GM18507 (cell line): ENCODE results near the gene ARL15.
"Not testable (repeated sequence)": the region's sequence is repeated elsewhere in the genome, so short reads cannot be mapped to it uniquely, and the experiment has no call there.

Experiments used
- DNase-seq: peaks from one replicate; pipeline ENCODE4 v3.0.0; 2011; ENCODE audit warnings: low read depth; ENCODE audit not compliant: insufficient read length; ENCODE audit errors: extremely low spot score
- FAIRE-seq: peaks from 2 replicates; lab custom pipeline; 2011; peaks lifted over from hg19 to GRCh38; lab: Jason Lieb, UNC

ARL15 gene

GRCh38 chr5:54013556-54014194 is 296.7 kb downstream of the ARL15 start:
- no peak for DNase-seq
- no peak for FAIRE-seq

- DNase-seq (no peak), FAIRE-seq (no peak)
Observed at GRCh38 chr5:54009828-54010227, 300.5 kb downstream of the ARL15 start.

- FAIRE-seq (no peak), DNase-seq (no peak)
Observed at GRCh38 chr5:54009357-54009756, 301.0 kb downstream of the ARL15 start.

GRCh38 chr5:54007827-54008777 is 302.3 kb downstream of the ARL15 start:
- DNase-seq (no peak), FAIRE-seq (no peak)

- FAIRE-seq, result no peak
- DNase-seq, result no peak
Observed at GRCh38 chr5:54004697-54005096, 305.7 kb downstream of the ARL15 start.

GRCh38 chr5:54002779-54003178 is 307.6 kb downstream of the ARL15 start:
- DNase-seq, result no peak
- no peak for FAIRE-seq

GRCh38 chr5:54001976-54002775 is 308.2 kb downstream of the ARL15 start:
- DNase-seq, result no peak
- FAIRE-seq, result no peak

GRCh38 chr5:54000011-54000410 is 310.4 kb downstream of the ARL15 start:
- DNase-seq (no peak), FAIRE-seq (no peak)

- DNase-seq, result no peak
- FAIRE-seq, result no peak
Observed at GRCh38 chr5:53997736-53998627, 312.4 kb downstream of the ARL15 start.

GRCh38 chr5:53996008-53996407 is 314.4 kb downstream of the ARL15 start:
- no peak for FAIRE-seq
- no peak for DNase-seq

GRCh38 chr5:53994148-53994547 is 316.2 kb downstream of the ARL15 start:
- DNase-seq (no peak), FAIRE-seq (no peak)

- no peak for DNase-seq
- FAIRE-seq, result no peak
Observed at GRCh38 chr5:53991942-53992341, 318.4 kb downstream of the ARL15 start.

GRCh38 chr5:53987101-53987500 is 323.3 kb downstream of the ARL15 start:
- no peak for DNase-seq
- FAIRE-seq, result no peak

GRCh38 chr5:53985796-53986195 is 324.6 kb downstream of the ARL15 start:
- FAIRE-seq (no peak), DNase-seq (no peak)

- FAIRE-seq, result no peak
Observed at GRCh38 chr5:53984971-53985370, 325.4 kb downstream of the ARL15 start.

GRCh38 chr5:53983568-53984460 is 326.6 kb downstream of the ARL15 start:
- DNase-seq (no peak), FAIRE-seq (no peak)

More at GRCh38 chr5:53984971-53985370, 325.4 kb downstream of the ARL15 start:
- DNase-seq, result no peak

- FAIRE-seq, result not testable (repeated sequence)
Observed at GRCh38 chr5:53982319-53982718, 328.1 kb downstream of the ARL15 start.

GRCh38 chr5:53980061-53980460 is 330.3 kb downstream of the ARL15 start:
- FAIRE-seq, result no peak
- DNase-seq, result no peak

More at GRCh38 chr5:53982319-53982718, 328.1 kb downstream of the ARL15 start:
- not testable (repeated sequence) for DNase-seq
